ENCODE measurements around the gene FBXO24.

DNA sequence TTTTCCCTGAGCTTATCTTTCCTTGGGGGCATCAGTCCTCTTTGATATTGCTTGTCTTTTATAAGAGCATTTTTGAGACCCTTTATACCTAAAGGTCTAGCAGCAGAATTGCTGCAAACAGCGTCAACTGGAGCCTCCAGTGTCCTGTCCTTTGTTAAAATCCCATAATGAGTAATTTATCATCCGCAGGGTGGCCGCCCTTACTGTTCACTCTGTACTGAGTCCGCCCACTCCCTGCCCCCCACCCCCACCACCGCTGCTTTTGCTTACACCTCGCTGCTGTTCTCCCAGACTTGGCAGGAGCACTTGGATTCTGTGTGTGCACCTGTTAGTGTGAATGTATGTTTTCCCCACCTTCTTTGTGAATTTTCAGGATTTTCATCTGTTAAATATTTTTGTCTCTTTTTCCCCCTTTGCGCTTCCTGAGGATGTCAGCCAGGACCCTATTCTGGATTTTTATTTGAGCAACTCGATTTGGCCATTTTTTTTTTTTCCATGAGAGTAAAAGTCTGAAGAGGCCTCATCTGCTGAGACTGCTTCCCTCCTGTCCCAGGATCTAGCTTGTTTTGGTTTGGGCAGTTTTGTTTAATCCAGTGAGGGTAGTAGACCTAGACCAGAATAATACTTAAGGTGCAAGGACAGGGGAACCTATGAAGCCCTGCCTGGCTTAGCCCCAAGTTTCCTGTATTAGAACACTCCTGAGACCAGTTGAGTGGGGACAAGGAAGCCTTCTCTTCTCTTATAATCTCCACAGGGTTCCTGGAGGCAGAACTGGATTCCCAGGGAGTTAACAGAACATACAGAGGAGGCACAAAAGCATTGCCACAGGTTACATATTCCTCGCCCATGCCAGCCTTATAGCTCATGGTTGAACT is 39.0 kb upstream of the FBXO24 start:
- TF ChIP-seq, protein P1, sequence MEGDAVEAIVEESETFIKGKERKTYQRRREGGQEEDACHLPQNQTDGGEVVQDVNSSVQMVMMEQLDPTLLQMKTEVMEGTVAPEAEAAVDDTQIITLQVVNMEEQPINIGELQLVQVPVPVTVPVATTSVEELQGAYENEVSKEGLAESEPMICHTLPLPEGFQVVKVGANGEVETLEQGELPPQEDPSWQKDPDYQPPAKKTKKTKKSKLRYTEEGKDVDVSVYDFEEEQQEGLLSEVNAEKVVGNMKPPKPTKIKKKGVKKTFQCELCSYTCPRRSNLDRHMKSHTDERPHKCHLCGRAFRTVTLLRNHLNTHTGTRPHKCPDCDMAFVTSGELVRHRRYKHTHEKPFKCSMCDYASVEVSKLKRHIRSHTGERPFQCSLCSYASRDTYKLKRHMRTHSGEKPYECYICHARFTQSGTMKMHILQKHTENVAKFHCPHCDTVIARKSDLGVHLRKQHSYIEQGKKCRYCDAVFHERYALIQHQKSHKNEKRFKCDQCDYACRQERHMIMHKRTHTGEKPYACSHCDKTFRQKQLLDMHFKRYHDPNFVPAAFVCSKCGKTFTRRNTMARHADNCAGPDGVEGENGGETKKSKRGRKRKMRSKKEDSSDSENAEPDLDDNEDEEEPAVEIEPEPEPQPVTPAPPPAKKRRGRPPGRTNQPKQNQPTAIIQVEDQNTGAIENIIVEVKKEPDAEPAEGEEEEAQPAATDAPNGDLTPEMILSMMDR (IDR thresholded peaks at IDR 0.05), result no peak
- TF ChIP-seq ZFX (IDR thresholded peaks at IDR 0.05; ENCODE audit: borderline replicate concordance), result no peak

Measured in 22Rv1 (cell line).